ENCODE results near the gene RFLNA. TPM values are rescaled to one million over a fixed set of nuclear protein-coding genes. Genes with fewer than 3 reads are reported as not detected.

The RFLNA gene
- total and polyA plus RNA-seq, 2 donors (not counting 1 experiment from before 2014, with no cell fraction given): 0.03 TPM; not detected in 1

DNA sequence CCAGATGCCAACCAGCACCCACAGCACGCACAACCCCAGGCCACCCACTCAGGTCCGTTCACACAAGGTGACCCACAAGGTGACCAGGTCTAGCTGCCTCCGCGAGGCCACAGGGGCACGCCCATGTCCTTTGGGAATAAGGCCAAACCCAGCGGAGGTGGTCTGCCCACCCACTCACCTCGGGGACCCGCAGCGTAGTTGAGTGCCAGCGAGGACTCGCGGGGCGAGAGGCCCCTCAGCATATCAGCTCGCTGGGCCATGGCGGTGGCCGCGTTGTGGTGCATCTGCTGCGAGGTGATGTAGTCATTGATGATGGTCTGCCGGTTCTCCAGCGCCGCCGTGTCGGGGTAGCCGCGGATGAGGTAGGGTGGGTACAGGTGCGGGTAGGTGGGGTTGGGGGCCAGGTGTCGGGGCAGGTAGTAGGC lies 46.8 kb downstream of the RFLNA start:
- Histone ChIP-seq H3K4me3 (replicated peaks in 1 of 4; ENCODE audit: control extremely low read depth in 1 of 4, insufficient read depth in 1 of 4, low read depth in 3 of 4, low read length in 4 of 4) (no peak overlapping the region), H4K20me1 (ENCODE audit: control insufficient read depth, extremely low read depth, insufficient read depth, low read length) (no peaks in the 10 kb centered on the region), H2AFZ (ENCODE audit: low read length) (no peak overlapping the region), H3K27ac (ENCODE audit: insufficient read depth, low read length) (no peak overlapping the region), H3K27me3 (ENCODE audit: control insufficient read depth, insufficient read depth, low read length) (no peaks in the 10 kb centered on the region), H3K4me1 (ENCODE audit: control insufficient read depth, extremely low read depth, insufficient read depth, low read length) (no peaks in the 10 kb centered on the region), H3K9me3 (ENCODE audit: control insufficient read depth, insufficient read depth, low read depth, low read length) (no peaks in the 10 kb centered on the region), H3K79me2 (ENCODE audit: control insufficient read depth, insufficient read depth, low read length) (no peaks in the 10 kb centered on the region), H3K4me2 (ENCODE audit: extremely low read depth, insufficient read depth, low read length) (no peak overlapping the region), H3K36me3 (ENCODE audit: control insufficient read depth, insufficient read depth, low read length) (peaks cover 31% of the 10 kb centered on the region), H3K9ac (ENCODE audit: insufficient read depth, low read length) (no peak overlapping the region)
- DNase-seq (ENCODE audit: low read depth in 2 of 2): no peak
- TF ChIP-seq, protein P1, sequence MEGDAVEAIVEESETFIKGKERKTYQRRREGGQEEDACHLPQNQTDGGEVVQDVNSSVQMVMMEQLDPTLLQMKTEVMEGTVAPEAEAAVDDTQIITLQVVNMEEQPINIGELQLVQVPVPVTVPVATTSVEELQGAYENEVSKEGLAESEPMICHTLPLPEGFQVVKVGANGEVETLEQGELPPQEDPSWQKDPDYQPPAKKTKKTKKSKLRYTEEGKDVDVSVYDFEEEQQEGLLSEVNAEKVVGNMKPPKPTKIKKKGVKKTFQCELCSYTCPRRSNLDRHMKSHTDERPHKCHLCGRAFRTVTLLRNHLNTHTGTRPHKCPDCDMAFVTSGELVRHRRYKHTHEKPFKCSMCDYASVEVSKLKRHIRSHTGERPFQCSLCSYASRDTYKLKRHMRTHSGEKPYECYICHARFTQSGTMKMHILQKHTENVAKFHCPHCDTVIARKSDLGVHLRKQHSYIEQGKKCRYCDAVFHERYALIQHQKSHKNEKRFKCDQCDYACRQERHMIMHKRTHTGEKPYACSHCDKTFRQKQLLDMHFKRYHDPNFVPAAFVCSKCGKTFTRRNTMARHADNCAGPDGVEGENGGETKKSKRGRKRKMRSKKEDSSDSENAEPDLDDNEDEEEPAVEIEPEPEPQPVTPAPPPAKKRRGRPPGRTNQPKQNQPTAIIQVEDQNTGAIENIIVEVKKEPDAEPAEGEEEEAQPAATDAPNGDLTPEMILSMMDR (conservative IDR thresholded peaks at IDR 0.05 in 1 of 2, IDR thresholded peaks at IDR 0.05 in 1 of 2; ENCODE audit: low read depth in 1 of 2, low read length in 2 of 2): no peak
- no peak for TF ChIP-seq EZH2 (IDR thresholded peaks at IDR 0.05; ENCODE audit: low read length, missing control alignments)

DNA sequence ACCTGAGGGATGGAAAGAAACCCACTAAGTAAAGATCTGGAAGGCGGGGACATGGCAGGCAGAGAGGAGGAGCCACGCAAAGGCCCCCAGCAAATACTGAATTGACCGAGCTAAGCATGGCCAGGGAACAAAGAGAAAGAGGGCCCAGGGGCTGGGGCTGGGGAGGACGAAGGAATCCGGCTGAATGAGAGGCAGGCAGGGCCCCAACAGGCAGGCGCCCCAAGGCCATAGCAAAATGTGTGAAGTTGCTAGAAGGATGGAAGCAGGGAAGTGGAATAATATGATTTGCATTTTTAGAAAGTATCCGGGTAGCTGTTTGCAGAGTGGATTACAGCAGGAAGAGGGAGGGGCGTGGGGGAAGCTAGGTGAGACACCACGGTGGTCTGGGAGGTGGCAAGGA lies 49.1 kb downstream of the RFLNA start:
- peaks cover 45% of the 10 kb centered on the region for H3K36me3 ChIP-seq (ENCODE audit: control insufficient read depth, insufficient read depth, low read length)

DNA sequence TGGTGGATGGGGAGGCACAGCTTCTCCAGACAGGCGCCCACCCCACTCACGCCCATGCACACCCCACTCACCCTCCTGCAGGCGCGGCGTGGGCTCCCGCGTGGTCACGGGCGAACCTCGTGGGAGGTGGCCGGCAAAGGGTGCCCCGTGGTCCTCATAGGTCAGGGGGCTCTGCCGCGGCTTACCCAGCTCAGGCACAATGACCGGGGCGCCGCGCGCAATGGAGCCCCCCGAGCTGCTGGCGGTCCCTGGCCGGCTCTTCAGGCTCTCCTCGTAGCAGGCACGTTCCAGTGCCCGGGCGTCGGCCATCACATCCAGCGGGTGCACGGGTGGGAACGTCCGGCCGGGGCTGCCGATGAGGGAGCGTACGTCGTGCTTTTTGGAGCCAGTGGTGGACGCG lies 49.6 kb downstream of the RFLNA start:
- H3K36me3 ChIP-seq (ENCODE audit: control insufficient read depth, insufficient read depth, low read length): peaks cover 45% of the 10 kb centered on the region
- no peak overlapping the region for H3K27ac ChIP-seq (ENCODE audit: insufficient read depth, low read length)
- no peak overlapping the region for H2AFZ ChIP-seq (ENCODE audit: low read length)
- no peaks in the 10 kb centered on the region for H3K79me2 ChIP-seq (ENCODE audit: control insufficient read depth, insufficient read depth, low read length)
- H3K4me2 ChIP-seq (ENCODE audit: extremely low read depth, insufficient read depth, low read length): no peak overlapping the region
- no peak overlapping the region for H3K9ac ChIP-seq (ENCODE audit: insufficient read depth, low read length)
- no peak overlapping the region for H3K4me3 ChIP-seq (replicated peaks in 1 of 4; ENCODE audit: control extremely low read depth in 1 of 4, insufficient read depth in 1 of 4, low read depth in 3 of 4, low read length in 4 of 4)
- H3K9me3 ChIP-seq (ENCODE audit: control insufficient read depth, insufficient read depth, low read depth, low read length): no peaks in the 10 kb centered on the region
- DNase-seq (ENCODE audit: low read depth in 2 of 2): no peak
- no peaks in the 10 kb centered on the region for H4K20me1 ChIP-seq (ENCODE audit: control insufficient read depth, extremely low read depth, insufficient read depth, low read length)
- TF ChIP-seq, protein P1 (conservative IDR thresholded peaks at IDR 0.05 in 1 of 2, IDR thresholded peaks at IDR 0.05 in 1 of 2; ENCODE audit: low read depth in 1 of 2, low read length in 2 of 2): no peak
- TF ChIP-seq EZH2 (IDR thresholded peaks at IDR 0.05; ENCODE audit: low read length, missing control alignments): no peak
- no peaks in the 10 kb centered on the region for H3K27me3 ChIP-seq (ENCODE audit: control insufficient read depth, insufficient read depth, low read length)
- H3K4me1 ChIP-seq (ENCODE audit: control insufficient read depth, extremely low read depth, insufficient read depth, low read length): no peaks in the 10 kb centered on the region

More for the DNA sequence above, 49.1 kb downstream of the RFLNA start:
- Histone ChIP-seq H3K9me3 (ENCODE audit: control insufficient read depth, insufficient read depth, low read depth, low read length) (no peaks in the 10 kb centered on the region), H3K79me2 (ENCODE audit: control insufficient read depth, insufficient read depth, low read length) (no peaks in the 10 kb centered on the region), H3K27ac (ENCODE audit: insufficient read depth, low read length) (no peak overlapping the region), H2AFZ (ENCODE audit: low read length) (no peak overlapping the region), H3K9ac (ENCODE audit: insufficient read depth, low read length) (no peak overlapping the region), H3K4me2 (ENCODE audit: extremely low read depth, insufficient read depth, low read length) (no peak overlapping the region), H3K27me3 (ENCODE audit: control insufficient read depth, insufficient read depth, low read length) (no peaks in the 10 kb centered on the region), H3K4me1 (ENCODE audit: control insufficient read depth, extremely low read depth, insufficient read depth, low read length) (no peaks in the 10 kb centered on the region), H4K20me1 (ENCODE audit: control insufficient read depth, extremely low read depth, insufficient read depth, low read length) (no peaks in the 10 kb centered on the region), H3K4me3 (replicated peaks in 1 of 4; ENCODE audit: control extremely low read depth in 1 of 4, insufficient read depth in 1 of 4, low read depth in 3 of 4, low read length in 4 of 4) (no peak overlapping the region)
- DNase-seq (ENCODE audit: low read depth in 2 of 2): no peak
- TF ChIP-seq, protein P1 (conservative IDR thresholded peaks at IDR 0.05 in 1 of 2, IDR thresholded peaks at IDR 0.05 in 1 of 2; ENCODE audit: low read depth in 1 of 2, low read length in 2 of 2): no peak
- TF ChIP-seq EZH2 (IDR thresholded peaks at IDR 0.05; ENCODE audit: low read length, missing control alignments): no peak
